Activated T-cell treated with anti-CD3 and anti-CD28 coated beads for 4 hours (primary cell): Measurements from ENCODE around the gene SOX1.

Experiments
- DNase-seq: peaks from one replicate; pipeline ENCODE4 v3.0.0-alpha.2; 2020

SOX1 gene

GRCh38 chr13:112073245-112074138 lies 6.5 kb downstream of the SOX1 start:
- DNase-seq, result no peak

DNA sequence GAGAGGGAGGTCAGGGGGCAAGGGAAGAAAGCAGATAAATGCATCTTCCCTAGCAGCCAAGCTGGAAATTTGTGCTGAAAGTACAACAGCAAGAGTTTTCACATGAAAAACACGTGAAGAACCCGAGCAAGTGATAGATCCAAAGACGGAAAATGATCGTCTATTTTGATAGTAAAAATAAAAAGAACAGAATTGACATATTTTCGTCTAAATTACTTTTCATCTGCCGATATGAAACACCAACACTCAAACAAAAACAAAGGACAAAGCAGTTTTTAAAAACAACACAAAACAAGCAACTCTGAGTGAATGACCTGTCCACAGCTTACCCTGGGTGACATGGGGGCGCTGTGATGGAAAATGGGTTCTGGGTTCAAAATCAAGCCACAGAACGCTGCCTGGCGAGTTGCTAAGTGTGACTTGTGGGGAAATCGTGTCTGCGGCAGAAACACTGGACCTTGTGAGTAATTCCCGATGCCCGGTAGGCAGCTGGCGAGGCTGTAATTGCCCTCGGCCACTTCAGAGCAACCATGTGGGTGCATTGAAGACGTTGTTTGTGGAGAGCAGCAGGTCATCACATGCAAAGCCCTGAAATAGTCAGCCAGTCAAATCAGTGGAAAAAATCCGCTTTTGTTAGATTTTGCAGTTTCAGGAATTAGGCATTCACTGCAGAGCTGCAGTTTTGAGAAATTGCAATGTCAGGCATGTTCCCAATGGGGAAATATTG lies 7.4 kb downstream of the SOX1 start:
- DNase-seq, result no peak

DNA sequence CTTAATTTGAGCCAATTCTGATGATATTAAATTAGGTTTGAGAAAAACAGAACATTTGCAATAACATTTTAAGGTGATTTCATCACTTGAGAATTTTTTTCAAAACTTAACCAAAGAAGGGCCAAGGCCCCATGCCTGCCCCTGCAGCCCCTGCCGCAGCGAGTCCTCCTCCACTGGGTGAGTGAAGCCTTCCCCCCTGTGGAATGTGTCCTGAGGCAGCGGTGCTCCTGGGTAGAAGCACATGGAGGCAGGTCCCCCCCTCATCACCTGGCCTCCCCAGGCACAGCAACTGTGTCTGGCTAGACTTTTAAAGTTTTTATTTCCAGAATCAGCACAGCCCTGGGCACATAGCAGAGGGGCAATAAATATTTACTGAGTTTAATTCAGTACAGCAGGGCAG lies 10.8 kb downstream of the SOX1 start:
- no peak for DNase-seq

- DNase-seq, result no peak
These were observed 11.3 kb downstream of the SOX1 start for GRCh38 chr13:112078216-112078615.

DNA sequence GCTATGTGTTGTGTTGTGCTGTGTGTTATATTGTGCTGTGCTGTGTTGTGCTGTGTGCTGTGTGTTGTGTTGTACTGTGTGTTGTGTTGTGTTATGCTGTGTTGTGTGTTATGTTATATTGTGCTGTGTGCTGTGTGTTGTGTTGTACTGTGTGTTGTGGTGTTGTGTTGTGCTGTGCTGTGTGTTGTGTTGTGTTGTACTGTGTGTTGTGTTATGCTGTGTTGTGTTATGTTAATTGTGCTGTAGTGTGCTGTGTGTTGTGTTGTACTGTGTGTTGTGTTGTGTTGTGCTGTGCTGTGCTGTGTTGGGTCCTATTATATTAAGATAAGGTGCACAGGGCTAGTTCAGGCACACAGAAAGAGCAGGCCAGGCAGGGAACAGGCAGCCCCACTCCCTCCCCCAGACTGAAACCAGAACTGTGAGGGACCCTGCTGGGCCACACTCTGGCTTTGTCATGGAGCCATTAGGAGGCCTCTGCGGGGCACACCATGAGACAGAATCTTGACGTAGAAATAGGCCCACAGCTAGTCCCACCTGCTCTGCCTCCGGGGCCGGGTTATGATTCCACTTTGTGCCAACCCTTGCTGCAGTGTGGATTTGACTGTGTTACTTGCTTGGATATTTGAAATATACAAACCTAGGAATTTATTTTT lies 12.1 kb downstream of the SOX1 start:
- DNase-seq, result no peak

DNA sequence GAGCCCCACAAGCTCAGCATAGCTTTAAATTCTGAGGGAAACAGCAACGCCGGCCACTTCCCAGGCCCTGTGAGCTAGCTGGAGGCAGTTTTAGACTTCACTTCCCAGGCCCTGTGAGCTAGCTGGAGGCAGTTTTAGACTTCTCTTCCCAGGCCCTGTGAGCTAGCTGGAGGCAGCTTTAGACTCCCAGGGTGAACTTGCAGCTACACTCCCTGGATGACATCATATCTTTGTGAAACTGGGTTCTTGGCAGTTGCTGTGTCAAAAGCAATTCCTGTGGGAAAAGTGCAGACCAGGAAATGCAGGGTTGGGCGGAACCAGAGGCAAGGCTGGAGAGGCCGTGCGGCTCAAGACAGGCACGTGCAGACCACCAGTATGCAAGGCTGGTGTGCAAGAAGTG lies 12.7 kb downstream of the SOX1 start:
- no peak for DNase-seq

GRCh38 chr13:112083971-112084370 lies 17.0 kb downstream of the SOX1 start:
- DNase-seq, result no peak

DNA sequence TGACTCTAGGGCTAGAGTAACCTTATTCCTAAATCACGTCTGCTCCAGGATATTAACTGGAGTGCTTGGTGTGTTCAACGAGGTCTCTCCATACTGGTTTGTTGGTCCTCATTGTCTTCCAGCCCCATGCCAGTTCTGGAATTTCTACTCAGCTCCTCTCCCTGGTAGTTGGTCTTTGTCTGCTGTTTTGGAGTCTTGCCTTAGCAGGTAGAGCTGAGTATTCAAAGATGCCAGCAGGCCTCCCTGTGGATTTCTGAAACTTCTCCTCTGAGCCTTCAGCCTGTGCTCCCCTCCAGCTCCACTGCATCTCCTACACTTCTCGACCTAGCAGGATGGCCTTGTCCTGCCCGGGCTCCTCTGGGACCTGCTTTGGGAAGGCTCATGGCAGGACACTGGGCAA lies 25.5 kb downstream of the SOX1 start:
- no peak for DNase-seq

GRCh38 chr13:112095354-112095753 lies 28.4 kb downstream of the SOX1 start:
- DNase-seq, result no peak

DNA sequence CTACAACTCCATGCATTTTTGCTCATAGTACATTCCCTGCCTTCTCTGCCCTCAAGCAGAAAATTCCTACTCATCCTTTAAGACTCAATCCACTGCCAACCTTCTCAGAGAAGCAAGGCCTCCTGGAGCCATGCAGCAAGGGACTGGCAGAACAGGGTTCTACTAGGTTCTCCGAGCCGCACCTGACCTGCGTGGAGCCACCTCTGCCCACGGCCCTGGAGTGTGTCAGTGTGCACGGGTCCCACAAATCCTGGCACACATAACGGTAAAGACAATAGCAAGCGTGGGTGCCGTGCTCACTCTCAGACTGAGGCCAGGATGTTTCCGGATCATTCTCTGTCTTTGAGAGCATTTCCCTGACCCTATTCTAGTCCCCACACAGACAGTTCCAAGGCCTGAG lies 30.0 kb downstream of the SOX1 start:
- DNase-seq, result no peak

- no peak for DNase-seq
These were observed 30.8 kb downstream of the SOX1 start for GRCh38 chr13:112097770-112098169.

DNA sequence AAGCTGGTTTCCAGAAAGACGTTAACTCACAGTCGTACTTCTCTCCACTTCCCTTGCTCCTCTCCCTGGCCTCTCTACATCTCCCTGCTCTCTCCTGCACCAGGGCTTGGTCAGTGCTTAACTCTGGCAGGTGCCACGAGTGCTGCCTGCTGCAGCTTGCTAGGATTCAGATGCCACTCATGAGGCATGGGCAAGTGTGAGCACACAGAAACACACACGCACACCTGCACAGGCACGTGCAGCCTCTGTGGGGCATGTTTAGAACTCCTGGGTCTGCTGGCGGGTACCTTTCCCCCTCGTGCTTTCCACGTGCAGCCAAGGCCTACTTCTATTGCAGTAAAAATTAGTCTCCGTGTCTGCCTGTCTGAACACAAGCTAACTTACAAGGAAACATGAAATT lies 31.8 kb downstream of the SOX1 start:
- no peak for DNase-seq

GRCh38 chr13:112101360-112101930 lies 34.5 kb downstream of the SOX1 start:
- no peak for DNase-seq

- DNase-seq, result no peak
These were observed 35.3 kb downstream of the SOX1 start for GRCh38 chr13:112102243-112102642.

DNA sequence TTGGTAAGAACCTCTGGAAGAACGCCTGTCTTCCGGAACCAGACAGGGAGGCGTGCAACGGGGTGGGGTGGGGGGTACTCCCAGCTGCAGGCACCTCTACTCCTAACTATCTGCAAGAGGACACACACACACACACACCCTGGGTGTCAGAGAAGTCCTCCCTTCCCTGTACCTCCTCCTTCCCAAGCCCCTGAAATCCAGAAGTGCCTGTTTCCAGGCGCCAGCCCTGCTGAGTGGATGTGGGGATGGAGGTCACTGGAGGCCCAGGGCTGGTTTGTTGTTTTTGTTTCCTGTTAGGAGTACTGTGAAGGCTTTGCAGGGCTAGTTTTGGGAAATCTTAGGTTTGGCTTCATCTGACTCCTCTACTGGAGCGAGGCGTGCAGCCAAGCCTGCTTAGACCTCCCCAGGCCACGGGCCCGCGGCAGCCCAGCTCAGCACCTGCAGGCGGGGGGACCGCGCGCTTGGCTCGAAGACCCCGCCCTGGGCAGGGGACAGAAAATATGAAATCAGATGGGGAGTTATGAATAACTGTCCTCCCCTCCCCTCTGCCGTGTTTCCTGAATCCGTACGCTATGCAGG lies 36.4 kb downstream of the SOX1 start:
- no peak for DNase-seq

DNA sequence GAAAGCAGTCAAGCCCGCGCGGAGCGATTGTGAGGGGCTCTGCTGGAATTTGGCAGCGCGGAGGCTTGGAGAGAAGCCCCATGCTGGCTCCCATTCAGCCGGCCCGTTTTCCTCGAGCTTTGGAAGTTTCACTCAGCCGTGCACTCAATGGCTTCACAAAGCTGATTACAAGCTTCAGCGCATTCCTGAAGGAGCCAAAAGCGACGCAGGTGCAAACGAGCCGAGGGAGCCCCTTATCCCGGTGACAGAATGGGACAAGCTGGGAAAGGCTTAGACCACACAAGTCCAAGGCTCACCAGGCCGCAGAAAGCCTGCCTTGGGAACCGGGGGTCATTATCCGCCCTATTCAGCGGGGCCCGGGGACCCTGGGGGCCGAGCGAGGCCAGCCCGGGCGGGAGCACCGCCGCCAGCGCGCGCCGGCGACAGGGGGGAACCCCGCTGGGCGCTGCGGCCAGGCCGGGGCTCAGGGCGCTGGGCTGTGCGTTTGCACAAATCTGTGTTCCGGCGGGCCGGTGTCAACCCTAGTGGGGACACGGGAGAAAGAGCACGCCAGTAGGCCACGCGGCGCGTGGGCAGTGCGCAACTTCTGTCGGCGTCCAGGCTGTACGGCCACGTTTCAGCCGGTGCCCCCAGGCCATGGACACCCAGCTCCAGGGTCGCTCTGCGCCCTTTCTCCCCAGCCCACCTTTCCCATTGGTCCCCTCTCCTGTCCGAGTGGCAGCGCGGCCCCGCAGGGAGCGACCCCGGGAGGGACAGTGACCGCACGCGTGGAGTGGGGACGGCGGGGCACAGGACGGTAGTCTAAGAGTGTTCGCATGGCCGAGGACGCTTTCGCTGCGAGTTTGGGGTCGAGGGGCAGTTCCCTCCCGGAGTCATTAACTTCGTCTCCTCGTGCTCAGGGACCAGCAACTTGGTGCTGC lies 37.3 kb downstream of the SOX1 start:
- no peak for DNase-seq

DNA sequence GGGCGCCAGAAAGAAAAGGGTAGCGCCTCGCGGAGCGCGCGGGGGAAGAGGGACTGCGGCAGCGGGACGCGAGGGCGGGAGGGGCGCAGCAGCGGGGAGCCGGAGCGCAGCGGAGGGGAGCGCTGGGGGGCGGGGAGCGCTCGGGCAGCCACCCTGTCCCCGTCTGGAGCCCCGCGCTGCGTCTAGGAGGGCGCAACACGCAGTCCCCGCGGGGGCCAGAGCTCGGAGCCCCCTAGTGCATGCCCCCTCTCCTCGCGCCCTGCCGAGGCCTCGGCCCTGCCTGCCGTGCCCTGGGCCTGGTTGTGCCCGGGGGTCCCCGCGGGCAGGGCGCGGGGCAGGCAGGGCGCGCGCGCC lies 37.9 kb downstream of the SOX1 start:
- no peak for DNase-seq

DNA sequence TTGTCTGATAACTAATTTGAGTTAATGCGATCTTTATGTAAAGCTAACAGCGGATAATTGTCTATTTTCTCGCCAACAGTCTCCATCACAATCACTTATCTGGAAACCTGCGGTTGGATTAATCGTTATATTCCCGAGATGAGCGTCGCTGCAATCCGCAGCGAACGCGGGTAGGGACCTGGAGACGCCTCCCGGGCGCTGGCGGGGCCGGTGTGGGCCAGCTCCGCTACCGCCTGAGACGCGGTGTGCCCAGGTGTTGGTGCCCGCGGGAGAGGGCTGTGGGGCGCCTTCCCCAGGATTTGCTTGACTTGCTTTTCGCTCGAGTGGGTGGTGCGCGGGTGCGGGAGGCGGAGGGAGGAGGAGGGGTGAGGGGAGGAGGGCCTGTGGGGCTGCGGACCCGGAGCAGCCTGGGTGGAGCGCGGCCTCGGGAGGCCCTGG lies 38.3 kb downstream of the SOX1 start:
- no peak for DNase-seq

- DNase-seq, result no peak
These were observed 38.9 kb downstream of the SOX1 start for GRCh38 chr13:112105892-112106291.

DNA sequence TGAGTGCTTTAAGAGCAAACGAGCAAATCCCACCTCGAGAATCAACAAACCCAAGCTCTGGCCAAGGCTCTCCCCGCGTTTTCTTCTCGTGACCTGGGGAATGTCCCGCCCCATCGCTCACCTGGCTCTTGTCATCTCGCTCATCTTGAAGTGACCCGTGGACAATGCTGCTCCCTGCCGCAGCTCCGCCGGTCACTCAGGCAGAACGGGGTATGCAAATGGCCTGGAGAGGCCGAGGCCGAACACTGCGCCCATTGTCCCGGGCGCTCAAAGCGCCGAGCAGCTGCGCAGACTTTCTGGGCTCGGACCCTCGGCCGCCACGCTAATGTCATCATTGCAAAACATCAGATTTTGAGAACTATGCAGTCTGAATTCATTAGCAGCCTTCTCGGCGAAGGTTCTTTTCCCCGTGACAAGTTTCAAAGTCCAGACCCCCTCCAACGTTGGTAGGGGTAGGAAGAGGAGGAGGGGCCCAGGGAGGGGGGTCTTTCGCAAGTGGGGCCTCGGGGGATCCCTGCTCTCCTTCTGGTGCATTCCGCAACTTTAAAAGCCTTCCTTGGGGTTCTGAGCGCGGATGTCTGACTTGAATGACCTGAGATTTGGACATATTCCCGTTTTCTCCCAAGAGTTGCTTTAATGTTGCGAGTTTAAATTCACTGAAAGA lies 39.7 kb downstream of the SOX1 start:
- no peak for DNase-seq

DNA sequence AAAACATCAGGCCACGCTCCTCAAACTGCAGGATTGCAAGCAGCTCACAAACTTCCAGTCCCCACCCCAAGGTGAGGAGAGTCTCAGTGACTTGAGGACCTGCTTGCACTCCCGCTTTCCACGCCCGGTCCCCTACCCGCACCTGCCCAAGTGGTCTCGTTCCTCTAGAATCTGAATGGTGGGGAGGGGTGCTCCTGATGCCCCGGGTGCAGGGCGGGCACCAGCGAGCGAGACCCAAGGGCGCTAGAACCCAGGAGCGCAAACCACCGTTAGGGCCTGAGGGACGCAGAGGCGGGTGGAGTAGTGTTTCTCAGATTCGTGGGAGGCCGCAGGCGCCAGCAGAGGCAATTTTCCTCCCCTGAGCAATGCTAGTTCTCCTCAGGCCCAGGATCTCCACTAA lies 40.3 kb downstream of the SOX1 start:
- no peak for DNase-seq
